ENCODE data around the gene CDX1.
A peak's percentile ranks its signal among the peaks of the same experiment; 100 is the strongest.

The CDX1 gene

DNA sequence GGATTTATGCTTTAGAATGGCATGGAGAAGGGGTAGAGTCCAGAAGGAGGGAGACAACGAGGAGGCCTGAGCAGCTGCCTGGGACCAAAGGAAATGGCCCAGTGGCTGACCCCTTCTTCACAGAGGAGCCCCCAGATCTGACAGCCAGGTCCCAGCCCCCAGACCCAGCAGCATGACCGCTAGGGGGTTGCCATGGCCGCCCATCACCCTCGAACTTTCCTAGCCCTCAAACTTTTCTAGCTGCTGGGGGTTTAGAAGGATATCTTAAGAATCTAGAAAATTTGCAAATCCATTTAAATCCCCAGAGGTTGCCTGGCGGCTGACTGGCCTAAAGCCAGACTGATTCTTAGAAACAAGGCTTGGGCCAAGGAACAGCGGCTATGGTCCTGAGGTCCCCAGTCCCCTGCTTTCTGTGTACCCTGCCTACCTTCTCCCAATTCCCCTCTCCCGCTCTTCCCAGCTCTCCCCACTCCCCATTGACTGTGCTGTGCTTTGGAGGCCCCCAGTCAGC is 11.9 kb upstream of the CDX1 start:
- no peak for TF ChIP-seq EZH2 (IDR thresholded peaks at IDR 0.05)
- no peak for TF ChIP-seq POLR2AphosphoS5 (IDR thresholded peaks at IDR 0.05; ENCODE audit: borderline replicate concordance, low read depth, low read length)
- no peak for DNase-seq (ENCODE audit: low read depth, low spot score)
- H3K9me3 ChIP-seq (ENCODE audit: low read depth, low read length) = no peaks in the 10 kb centered on the region
- H3K9ac ChIP-seq (ENCODE audit: insufficient read length) = peak overlapping the region; percentile 26
- no peaks in the 10 kb centered on the region for H3K36me3 ChIP-seq (ENCODE audit: insufficient read depth, low read length)
- H3K4me3 ChIP-seq = peak overlapping the region; percentile 68
- peak overlapping the region; percentile 55; the same call in 1 of the 2 replicates for H3K27ac ChIP-seq

GRCh38 chr5:150155258-150156026 is 11.1 kb upstream of the CDX1 start, which contains the start of gene PDGFRB:
Gene PDGFRB (minus strand): TSS chr5:150155845. CDS start chr5:150137047, 18,798 bp downstream.
- Histone ChIP-seq H3K4me3 (peak within 1 kb of the TSS; percentile 68), H3K27ac (peak within 1 kb of the TSS; percentile 79), H3K9ac (ENCODE audit: insufficient read length) (peak within 1 kb of the TSS; percentile 26), H3K36me3 (ENCODE audit: insufficient read depth, low read length) (no peaks in the 10 kb centered on the region), H3K9me3 (ENCODE audit: low read depth, low read length) (no peaks in the 10 kb centered on the region)
- DNase-seq (ENCODE audit: low read depth, low spot score) = no peak
- no peak for TF ChIP-seq EZH2 (IDR thresholded peaks at IDR 0.05)
- 0 out of 2 replicates have a peak, but pooled peaks have one; percentile 43 for TF ChIP-seq POLR2AphosphoS5 (IDR thresholded peaks at IDR 0.05; ENCODE audit: borderline replicate concordance, low read depth, low read length)

- peak overlapping the region; percentile 79 for H3K27ac ChIP-seq
- H3K36me3 ChIP-seq (ENCODE audit: insufficient read depth, low read length) = no peaks in the 10 kb centered on the region
- H3K9ac ChIP-seq (ENCODE audit: insufficient read length) = no peak overlapping the region
- peak overlapping the region; percentile 68 for H3K4me3 ChIP-seq
- no peaks in the 10 kb centered on the region for H3K9me3 ChIP-seq (ENCODE audit: low read depth, low read length)
- DNase-seq (ENCODE audit: low read depth, low spot score) = no peak
- 0 out of 2 replicates have a peak, but pooled peaks have one; percentile 1 for TF ChIP-seq POLR2AphosphoS5 (IDR thresholded peaks at IDR 0.05; ENCODE audit: borderline replicate concordance, low read depth, low read length)
- TF ChIP-seq EZH2 (IDR thresholded peaks at IDR 0.05) = no peak
These were observed 10.6 kb upstream of the CDX1 start for GRCh38 chr5:150156027-150156368.

DNA sequence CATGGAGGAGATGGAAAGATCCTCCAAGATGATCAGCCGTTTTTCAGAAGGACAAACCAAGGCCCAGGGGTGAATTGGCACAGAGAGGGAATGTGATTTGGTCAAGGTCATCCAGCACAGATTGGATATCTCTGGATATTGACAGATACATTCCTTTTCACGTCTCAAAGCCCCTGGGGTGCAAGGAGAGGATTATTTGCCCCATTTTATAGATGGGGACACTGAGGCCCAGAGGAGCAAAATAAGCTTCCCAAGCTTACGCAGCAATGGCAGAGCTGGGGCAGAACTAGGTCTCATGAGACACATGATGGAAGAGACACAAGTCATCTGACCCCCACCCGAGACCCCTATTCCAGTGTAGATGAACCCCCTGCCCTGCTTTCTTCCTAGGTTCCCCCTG is 10.0 kb upstream of the CDX1 start:
- no peaks in the 10 kb centered on the region for H3K9me3 ChIP-seq (ENCODE audit: low read depth, low read length)
- H3K9ac ChIP-seq (ENCODE audit: insufficient read length) = no peak overlapping the region
- no peaks in the 10 kb centered on the region for H3K36me3 ChIP-seq (ENCODE audit: insufficient read depth, low read length)
- H3K4me3 ChIP-seq = no peak overlapping the region
- no peak for TF ChIP-seq POLR2AphosphoS5 (IDR thresholded peaks at IDR 0.05; ENCODE audit: borderline replicate concordance, low read depth, low read length)
- TF ChIP-seq FOXP2 (optimal IDR thresholded peaks at IDR 0.05; ENCODE audit: control extremely low read depth, extremely low read length, insufficient read depth) = no peak
- TF ChIP-seq EZH2 (IDR thresholded peaks at IDR 0.05) = no peak
- no peak for DNase-seq (ENCODE audit: low read depth, low spot score)
- H3K27ac ChIP-seq = peak overlapping the region; percentile 79

DNA sequence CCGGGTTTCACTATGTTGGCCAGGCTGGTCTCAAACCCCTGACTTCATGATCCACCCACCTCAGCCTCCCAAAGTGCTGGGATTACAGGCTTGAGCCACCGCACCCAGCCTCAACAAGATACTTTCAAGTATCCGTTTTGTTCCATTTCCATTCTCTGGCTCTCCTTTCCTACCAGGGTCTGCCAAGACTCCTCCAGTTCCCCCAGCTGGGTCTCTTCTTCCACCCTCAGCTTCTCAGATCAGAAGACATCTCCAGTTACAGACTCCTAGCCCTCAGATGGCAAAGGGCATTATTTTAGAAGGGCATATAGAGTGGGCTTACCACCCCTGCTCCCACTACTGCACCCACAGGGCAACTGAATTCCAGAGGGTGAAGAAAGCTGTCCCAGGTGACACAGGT is 9.4 kb upstream of the CDX1 start:
- no peak for TF ChIP-seq POLR2AphosphoS5 (IDR thresholded peaks at IDR 0.05; ENCODE audit: borderline replicate concordance, low read depth, low read length)
- no peak for TF ChIP-seq FOXP2 (optimal IDR thresholded peaks at IDR 0.05; ENCODE audit: control extremely low read depth, extremely low read length, insufficient read depth)
- no peak for TF ChIP-seq EZH2 (IDR thresholded peaks at IDR 0.05)
- Histone ChIP-seq H3K9ac (ENCODE audit: insufficient read length) (no peak overlapping the region), H3K4me3 (no peak overlapping the region), H3K36me3 (ENCODE audit: insufficient read depth, low read length) (no peaks in the 10 kb centered on the region), H3K9me3 (ENCODE audit: low read depth, low read length) (no peaks in the 10 kb centered on the region), H3K27ac (peak overlapping the region; percentile 58)
- no peak for DNase-seq (ENCODE audit: low read depth, low spot score)

- H3K36me3 ChIP-seq (ENCODE audit: insufficient read depth, low read length) = no peaks in the 10 kb centered on the region
- H3K4me3 ChIP-seq = no peak overlapping the region
- DNase-seq (ENCODE audit: low read depth, low spot score) = no peak
- H3K9me3 ChIP-seq (ENCODE audit: low read depth, low read length) = no peaks in the 10 kb centered on the region
- no peak overlapping the region for H3K9ac ChIP-seq (ENCODE audit: insufficient read length)
- H3K27ac ChIP-seq = no peak overlapping the region
- no peak for TF ChIP-seq FOXP2 (optimal IDR thresholded peaks at IDR 0.05; ENCODE audit: control extremely low read depth, extremely low read length, insufficient read depth)
- TF ChIP-seq EZH2 (IDR thresholded peaks at IDR 0.05) = no peak
- no peak for TF ChIP-seq POLR2AphosphoS5 (IDR thresholded peaks at IDR 0.05; ENCODE audit: borderline replicate concordance, low read depth, low read length)
These were observed 8.2 kb upstream of the CDX1 start for GRCh38 chr5:150158170-150158949.

GRCh38 chr5:150159031-150159430 is 7.5 kb upstream of the CDX1 start:
- Histone ChIP-seq H3K4me3 (no peak overlapping the region), H3K27ac (no peak overlapping the region), H3K9me3 (ENCODE audit: low read depth, low read length) (no peaks in the 10 kb centered on the region), H3K36me3 (ENCODE audit: insufficient read depth, low read length) (no peaks in the 10 kb centered on the region), H3K9ac (ENCODE audit: insufficient read length) (no peak overlapping the region)
- TF ChIP-seq FOXP2 (optimal IDR thresholded peaks at IDR 0.05; ENCODE audit: control extremely low read depth, extremely low read length, insufficient read depth) (no peak), EZH2 (IDR thresholded peaks at IDR 0.05) (no peak), POLR2AphosphoS5 (IDR thresholded peaks at IDR 0.05; ENCODE audit: borderline replicate concordance, low read depth, low read length) (no peak)
- no peak for DNase-seq (ENCODE audit: low read depth, low spot score)

DNA sequence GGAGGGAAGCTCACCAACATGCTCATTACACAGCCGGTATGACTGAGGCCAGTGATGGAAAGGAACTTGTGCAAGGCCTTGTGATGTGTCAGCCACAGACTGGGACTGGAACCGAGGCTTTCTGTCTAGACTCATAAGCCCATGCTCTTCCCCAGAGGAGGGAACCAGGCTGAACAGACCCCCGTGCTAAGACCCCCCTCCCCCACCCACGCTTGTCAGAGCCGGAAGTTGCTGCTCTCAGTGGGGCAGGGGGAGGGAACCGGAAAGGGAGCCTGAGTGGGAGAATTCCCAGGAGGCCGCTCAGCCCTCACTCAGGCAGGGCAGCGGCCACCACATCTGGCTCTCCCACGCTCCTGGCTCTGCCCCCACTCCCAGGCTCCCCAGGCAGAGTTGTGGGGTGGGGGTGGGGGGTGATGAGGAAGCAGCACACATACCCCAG is 6.8 kb upstream of the CDX1 start:
- peak overlapping the region; percentile 21 for H3K9ac ChIP-seq (ENCODE audit: insufficient read length)
- no peaks in the 10 kb centered on the region for H3K9me3 ChIP-seq (ENCODE audit: low read depth, low read length)
- H3K36me3 ChIP-seq (ENCODE audit: insufficient read depth, low read length) = no peaks in the 10 kb centered on the region
- peak overlapping the region; percentile 26 for H3K4me3 ChIP-seq
- peak overlapping the region; percentile 75 for H3K27ac ChIP-seq
- DNase-seq (ENCODE audit: low read depth, low spot score) = no peak
- TF ChIP-seq POLR2AphosphoS5 (IDR thresholded peaks at IDR 0.05; ENCODE audit: borderline replicate concordance, low read depth, low read length) (peak; percentile 33; the same call in 1 of the 2 replicates), EZH2 (IDR thresholded peaks at IDR 0.05) (no peak)

Measured in SK-N-MC (cell line).